ENCODE results near the gene DDX51.

- TF ChIP-seq CTCF (IDR thresholded peaks at IDR 0.05; ENCODE audit: insufficient read depth, low read length), result no peak
- no peak for TF ChIP-seq REST (IDR thresholded peaks at IDR 0.05; ENCODE audit: insufficient replicate concordance, low read depth)
- no peak for TF ChIP-seq POLR2AphosphoS5 (IDR thresholded peaks at IDR 0.05; ENCODE audit: low read depth)
Observed at GRCh38 chr12:132125736-132126135, 18.4 kb downstream of the DDX51 start.
